Epithelial cell of proximal tubule (primary cell): Measurements from ENCODE around the gene OR5C1. TPM values are rescaled to one million over a fixed set of nuclear protein-coding genes. Genes with fewer than 3 reads are reported as not detected.
"Not testable (repeated sequence)": the region's sequence is repeated elsewhere in the genome, so short reads cannot be mapped to it uniquely, and the experiment has no call there.

Source experiments
- DNase-seq: peaks from one replicate; pipeline ENCODE4 v3.0.0-alpha.2; 2011; ENCODE audit warnings: low read depth
- H3K4me3 ChIP-seq: 2 replicates; pipeline ENCODE4 v1.5.1; 2011; ENCODE audit warnings: low read depth, mild to moderate bottlenecking, low read length
- CTCF ChIP-seq: conservative IDR thresholded peaks from 2 replicates; pipeline ENCODE4 v1.5.1; 2012; ENCODE audit warnings: low read depth, mild to moderate bottlenecking, low read length
- total RNA-seq: library from RNA; depleted of rRNA; stranded (reverse); fragments of >200 nt; gene quantifications from 2 replicates; pipeline ENCODE4 v1.2.3, GENCODE V29; 2015

The OR5C1 gene
- total RNA-seq, 1 donor from 2014 or later = not detected

- no peak for DNase-seq
- TF ChIP-seq CTCF = no peak
- H3K4me3 ChIP-seq = no peak overlapping the region
These were observed 31.2 kb downstream of the OR5C1 start for GRCh38 chr9:122819791-122820489.

GRCh38 chr9:122820490-122820845, 31.7 kb downstream of the OR5C1 start:
- no peak overlapping the region for H3K4me3 ChIP-seq
- no peak for TF ChIP-seq CTCF
- DNase-seq = no peak

GRCh38 chr9:122821278-122821943, 32.7 kb downstream of the OR5C1 start:
- DNase-seq = no peak
- TF ChIP-seq CTCF = no peak
- no peak overlapping the region for H3K4me3 ChIP-seq

GRCh38 chr9:122822056-122822455, 33.3 kb downstream of the OR5C1 start:
- TF ChIP-seq CTCF = no peak
- H3K4me3 ChIP-seq = no peak overlapping the region
- no peak for DNase-seq

GRCh38 chr9:122822938-122823337, 34.2 kb downstream of the OR5C1 start:
- DNase-seq = no peak
- no peak for TF ChIP-seq CTCF
- no peak overlapping the region for H3K4me3 ChIP-seq

GRCh38 chr9:122827761-122828093, 39.0 kb downstream of the OR5C1 start:
- no peak for DNase-seq

GRCh38 chr9:122828965-122829284, 40.2 kb downstream of the OR5C1 start:
- DNase-seq = not testable (repeated sequence)
- H3K4me3 ChIP-seq = peak overlapping the region; percentile 92

More at GRCh38 chr9:122827761-122828093, 39.0 kb downstream of the OR5C1 start:
- no peak for TF ChIP-seq CTCF
- H3K4me3 ChIP-seq = peak overlapping the region; percentile 92
